Brain pericyte (primary cell): ENCODE measurements around the gene KIF2A.

Experiments used
- DNase-seq: peaks from one replicate; pipeline ENCODE4 v3.0.0-alpha.2; 2012; ENCODE audit warnings: low read depth, low spot score

Gene KIF2A

GRCh38 chr5:62328772-62329491 is 22.9 kb downstream of the KIF2A start:
- DNase-seq: no peak

DNA sequence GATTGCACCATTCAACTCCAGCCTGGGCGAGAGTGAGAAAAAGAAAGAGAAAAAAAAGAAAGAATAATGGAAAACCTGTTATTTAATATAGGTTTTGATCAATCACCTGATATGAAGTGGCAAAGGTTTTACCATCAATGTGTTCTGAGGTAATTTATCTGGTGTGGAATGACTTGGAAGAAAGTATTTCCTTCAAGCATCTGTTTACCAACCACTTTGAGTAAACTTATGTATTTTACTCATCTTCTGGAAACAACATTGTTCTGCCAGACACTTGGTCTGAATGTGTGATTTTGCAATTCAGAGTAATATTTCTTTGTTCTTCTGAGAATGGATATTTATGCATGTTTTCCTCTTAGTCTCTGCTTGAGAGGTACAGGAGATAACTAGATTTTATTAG is 24.3 kb downstream of the KIF2A start:
- no peak for DNase-seq

- no peak for DNase-seq
Observed at GRCh38 chr5:62331921-62332320, 25.9 kb downstream of the KIF2A start.

GRCh38 chr5:62333250-62333794 is 27.3 kb downstream of the KIF2A start:
- no peak for DNase-seq

GRCh38 chr5:62334082-62334481 is 28.1 kb downstream of the KIF2A start:
- no peak for DNase-seq

GRCh38 chr5:62340392-62340791 is 34.4 kb downstream of the KIF2A start:
- DNase-seq: no peak

DNA sequence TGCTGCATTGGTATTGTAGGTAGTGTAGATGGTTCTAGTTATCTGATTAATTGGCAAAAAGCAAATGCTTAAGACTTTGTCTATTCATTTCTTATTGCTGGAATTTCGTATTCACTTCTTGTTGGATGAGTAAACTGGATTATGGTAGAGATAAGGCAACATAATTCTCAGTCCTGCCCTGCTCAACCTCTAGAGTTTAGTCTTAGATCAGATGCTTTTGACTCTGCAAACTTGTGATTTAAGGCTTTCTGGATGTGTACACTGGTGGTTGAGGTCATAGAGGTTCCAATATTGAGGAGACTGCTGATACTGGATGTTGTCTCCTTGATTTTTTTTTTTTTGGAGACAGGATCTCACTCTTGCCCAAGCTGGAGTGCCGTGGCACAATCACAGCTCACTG is 35.0 kb downstream of the KIF2A start:
- no peak for DNase-seq

DNA sequence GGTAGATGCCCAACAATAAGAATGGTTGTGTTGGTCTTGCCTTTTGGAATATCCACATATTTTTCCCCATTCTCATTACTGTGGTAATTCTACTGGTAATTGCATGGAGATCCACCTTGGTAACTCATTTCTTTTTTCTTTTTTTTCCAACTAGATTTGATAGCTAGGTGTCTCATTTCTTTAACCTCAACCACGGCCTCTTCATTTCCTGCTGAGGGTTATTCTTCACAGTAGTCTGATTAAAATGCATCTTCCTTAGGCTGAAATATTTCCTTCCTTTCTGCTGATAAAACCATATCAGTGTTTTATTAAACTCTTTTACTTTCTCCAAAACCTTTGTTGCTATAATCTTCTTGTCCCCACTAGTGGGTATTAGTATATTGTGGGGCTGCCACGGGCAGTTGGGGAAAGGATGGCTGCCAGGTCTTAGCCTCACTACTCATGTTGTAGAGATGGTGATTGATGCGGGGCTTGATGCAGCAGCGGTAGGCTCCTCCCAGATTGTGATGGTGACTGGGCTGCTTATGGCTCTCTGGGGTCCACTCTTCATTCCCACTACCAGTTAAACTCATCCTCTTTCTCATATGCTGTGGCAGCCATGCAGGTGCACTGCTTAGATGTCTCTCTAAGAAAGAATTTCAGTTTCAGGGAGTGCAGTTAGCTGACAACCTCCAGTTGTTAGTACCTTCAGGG is 35.9 kb downstream of the KIF2A start:
- no peak for DNase-seq

DNA sequence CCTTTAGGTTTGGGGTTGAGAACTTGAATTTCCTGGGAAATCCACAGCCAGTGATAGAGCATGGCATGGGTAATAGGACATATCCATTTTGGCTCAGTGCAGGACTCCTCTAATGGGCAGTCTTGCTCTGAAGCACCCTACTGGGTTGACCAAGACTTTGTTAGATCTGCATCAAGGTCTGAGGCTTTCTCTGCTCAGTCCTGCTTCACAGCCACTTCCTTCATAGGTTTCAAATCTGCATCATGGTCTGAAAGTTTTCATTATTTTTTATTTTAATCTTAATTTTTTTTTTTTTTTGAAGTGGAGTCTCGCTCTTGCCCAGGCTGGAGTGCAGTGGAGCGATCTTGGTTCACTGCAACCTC is 36.5 kb downstream of the KIF2A start:
- no peak for DNase-seq

GRCh38 chr5:62343428-62343827 is 37.4 kb downstream of the KIF2A start:
- no peak for DNase-seq

GRCh38 chr5:62346748-62347147 is 40.7 kb downstream of the KIF2A start:
- DNase-seq: no peak

GRCh38 chr5:62347928-62348327 is 41.9 kb downstream of the KIF2A start:
- no peak for DNase-seq

- no peak for DNase-seq
Observed at GRCh38 chr5:62348723-62349481, 42.9 kb downstream of the KIF2A start.

- no peak for DNase-seq
Observed at GRCh38 chr5:62354028-62354874, 48.2 kb downstream of the KIF2A start.

GRCh38 chr5:62362701-62363100 is 56.7 kb downstream of the KIF2A start:
- DNase-seq: no peak

DNA sequence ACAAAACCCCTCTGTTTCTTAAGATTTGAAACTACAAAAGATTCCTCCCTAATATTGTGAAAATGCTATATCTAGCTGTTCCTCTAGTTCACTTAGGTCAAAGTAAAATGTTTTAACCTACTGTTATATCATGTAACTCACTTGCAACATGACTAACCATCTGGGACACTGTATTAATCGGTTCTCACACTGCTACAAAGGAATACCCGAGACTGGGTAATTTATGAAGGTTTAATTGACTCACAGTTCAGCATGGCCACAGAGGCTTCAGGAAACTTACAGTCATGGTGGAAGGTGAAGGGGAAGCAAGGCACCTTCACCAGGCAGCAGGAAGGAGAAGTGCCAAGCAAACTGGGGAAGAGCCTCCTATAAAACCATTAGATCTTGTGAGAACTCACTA is 63.0 kb downstream of the KIF2A start:
- no peak for DNase-seq

DNA sequence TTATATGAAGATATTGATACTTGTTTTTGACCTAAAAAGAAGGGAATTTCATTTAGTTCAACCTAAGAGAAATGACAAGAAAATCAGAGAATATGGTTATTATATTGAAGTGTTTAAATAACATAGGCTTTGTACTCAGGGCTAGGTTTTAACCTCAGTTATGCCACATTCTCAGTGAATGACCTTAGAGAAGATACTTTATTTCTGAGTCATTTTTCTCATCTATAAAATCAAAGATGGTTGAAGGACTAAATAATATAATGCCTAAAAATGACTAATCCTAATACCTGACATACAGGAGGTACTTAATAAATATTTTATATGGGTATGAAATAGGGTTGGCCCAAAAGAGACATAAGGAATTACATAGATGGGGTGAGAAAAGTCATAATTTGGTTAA is 65.4 kb downstream of the KIF2A start:
- DNase-seq: no peak

DNA sequence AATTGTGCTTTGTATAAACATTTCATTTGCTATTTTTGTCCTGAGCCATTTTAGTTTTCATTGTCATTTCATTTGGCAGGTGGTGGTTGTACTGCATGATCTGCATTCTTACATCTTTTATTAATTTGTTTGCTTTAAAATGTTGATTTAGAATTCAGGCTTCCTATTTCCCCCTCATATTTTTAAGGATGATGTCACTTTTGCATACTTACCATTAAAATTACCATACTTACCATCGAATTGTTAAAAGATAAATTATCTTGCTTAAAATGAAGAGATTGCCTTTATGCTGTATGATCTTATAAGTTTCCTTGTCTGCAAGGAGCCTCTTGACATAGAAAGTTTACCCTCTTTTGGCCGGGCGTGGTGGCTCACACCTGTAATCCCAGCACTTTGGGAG is 66.6 kb downstream of the KIF2A start:
- DNase-seq: no peak

- DNase-seq: no peak
Observed at GRCh38 chr5:62373382-62373781, 67.4 kb downstream of the KIF2A start.

DNA sequence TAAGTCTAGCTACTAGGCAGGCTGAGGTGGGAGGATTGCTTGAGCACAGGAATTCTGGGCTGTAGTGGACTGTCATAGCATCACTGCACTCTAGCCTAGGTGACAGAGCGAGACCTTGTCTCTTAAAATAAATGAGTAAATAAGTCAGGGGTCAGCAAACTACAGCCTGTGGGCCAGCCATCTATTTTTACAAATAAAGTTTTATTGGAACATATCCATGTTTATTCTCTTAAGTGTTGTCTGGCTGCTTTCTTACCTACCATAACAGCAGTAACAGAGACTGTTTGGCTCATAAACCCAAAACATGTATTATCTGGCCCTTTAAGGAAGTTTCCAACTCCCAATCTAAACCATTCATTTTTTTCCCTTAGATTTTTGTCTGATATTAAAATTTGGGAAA is 68.1 kb downstream of the KIF2A start:
- DNase-seq: no peak

DNA sequence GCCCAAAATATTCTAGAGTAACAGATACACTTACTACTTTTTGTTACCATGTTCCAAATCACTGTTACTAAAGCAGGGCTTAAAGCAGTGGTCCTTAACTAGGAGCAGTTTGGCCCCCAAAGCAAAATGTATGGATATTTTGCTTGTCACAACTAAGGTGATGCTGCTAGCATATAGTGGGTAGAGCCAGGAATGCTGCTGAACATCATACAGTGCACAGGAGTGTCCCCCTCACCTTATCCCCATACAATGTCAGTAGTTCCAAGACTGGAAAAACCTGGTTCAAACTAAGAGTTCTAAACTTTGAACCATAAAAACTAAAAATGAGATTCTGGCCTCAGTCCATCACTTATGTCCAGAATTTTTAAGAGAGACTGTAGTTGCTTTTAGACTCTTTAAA is 69.6 kb downstream of the KIF2A start:
- DNase-seq: no peak

DNA sequence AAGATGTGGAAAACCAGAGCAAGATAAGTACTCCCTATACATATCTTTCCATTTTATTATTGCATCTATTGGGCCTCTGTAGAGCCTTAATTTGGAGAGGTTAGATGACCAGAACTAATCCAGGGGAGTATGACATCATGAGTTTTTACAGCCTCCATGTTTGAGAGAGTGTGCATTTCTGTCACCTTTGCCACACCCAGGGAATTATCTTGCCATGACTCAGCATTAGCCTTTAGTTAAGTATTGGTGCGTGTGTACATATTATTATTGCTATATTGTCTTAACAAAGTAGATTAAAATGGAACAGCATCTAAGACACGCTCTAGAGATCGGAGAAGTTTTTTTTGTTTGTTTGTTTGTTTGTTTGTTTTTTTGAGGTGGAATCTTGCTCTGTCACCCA is 70.1 kb downstream of the KIF2A start:
- no peak for DNase-seq
